SK-N-SH (cell line): ENCODE results near the gene ARHGAP25. TPM values are rescaled to one million over a fixed set of nuclear protein-coding genes. Genes with fewer than 3 reads are reported as not detected.

Experiments
- CTCF ChIA-PET: fragments of 300-600, 350-600 bp; formaldehyde crosslinking; extraction: SDS; loops from one replicate; lab custom pipeline; 2021; lab: Yijun Ruan, JAX
- POLR2A ChIA-PET: fragments of 350-600 bp; sonication (Branson Sonifier 250); formaldehyde crosslinking; extraction: SDS; loops from one replicate; lab custom pipeline; 2020; ENCODE audit warnings: antibody characterized with exemption, inconsistent platforms; lab: Yijun Ruan, JAX
- DNase-seq: peaks from one replicate; pipeline ENCODE4 v3.0.0; 2012
- H2AFZ ChIP-seq: fragments of 200-600 bp; sonication (generic); 2 replicates; pipeline ENCODE4 v1.8.1; 2016; ENCODE audit warnings: antibody characterized with exemption, mild to moderate bottlenecking, low read depth
- H3F3A ChIP-seq: fragments of 200-600 bp; sonication (generic); replicated peaks from 2 replicates; pipeline ENCODE3; 2016; ENCODE audit warnings: antibody characterized with exemption, mild to moderate bottlenecking; ENCODE audit not compliant: insufficient read depth
- H3K27ac ChIP-seq, 2 experiments: fragments of 200-500 bp in 1 of 2; fragments of 200-600 bp in 1 of 2; sonication (Bioruptor generic) in 1 of 2; sonication (generic), shearing (Covaris generic) in 1 of 2; 2 replicates each; pipeline versions ENCODE4 v1.5.1 to v1.6.1; 2014 to 2016; ENCODE audit warnings: low read depth in 2 of 2, inconsistent platforms in 1 of 2, low read length in 1 of 2, mild to moderate bottlenecking in 1 of 2, mixed read lengths in 1 of 2
- H3K27me3 ChIP-seq: fragments of 200-600 bp; sonication (generic), shearing (Covaris generic); 2 replicates; pipeline ENCODE4 v1.6.1; 2016; ENCODE audit warnings: mixed run types; ENCODE audit not compliant: insufficient read depth
- H3K36me3 ChIP-seq, 2 experiments: fragments of 200-500 bp in 1 of 2; fragments of 200-600 bp in 1 of 2; sonication (Bioruptor generic) in 1 of 2; sonication (generic) in 1 of 2; replicated peaks in 1 of 2; 2 replicates each; pipeline versions ENCODE3 to v1.5.1; 2014 to 2016; ENCODE audit warnings: low read length in 1 of 2, mild to moderate bottlenecking in 1 of 2; ENCODE audit not compliant: insufficient read depth in 2 of 2, control insufficient read depth in 1 of 2
- H3K4me1 ChIP-seq, 2 experiments: fragments of 200-500 bp in 1 of 2; fragments of 200-600 bp in 1 of 2; sonication (Bioruptor generic) in 1 of 2; sonication (generic), shearing (Covaris generic) in 1 of 2; 2 replicates each; pipeline versions ENCODE4 v1.5.1 to v1.6.1; 2014 to 2016; ENCODE audit warnings: low read depth in 1 of 2, low read length in 1 of 2, mixed run types in 1 of 2; ENCODE audit not compliant: insufficient read depth in 2 of 2, control insufficient read depth in 1 of 2
- H3K4me2 ChIP-seq: fragments of 200-600 bp; sonication (generic), shearing (Covaris generic); 2 replicates; pipeline ENCODE4 v1.6.1; 2017; ENCODE audit warnings: mixed run types
- H3K4me3 ChIP-seq, 2 experiments: fragments of 200-500 bp in 1 of 2; fragments of 200-600 bp in 1 of 2; sonication (Bioruptor generic) in 1 of 2; sonication (generic), shearing (Covaris generic) in 1 of 2; 2 replicates each; pipeline versions ENCODE4 v1.5.1 to v1.8.1; 2014 to 2016; ENCODE audit warnings: low read depth in 2 of 2, inconsistent platforms in 1 of 2, low read length in 1 of 2, mild to moderate bottlenecking in 1 of 2, mixed read lengths in 1 of 2, moderate library complexity in 1 of 2
- H3K79me2 ChIP-seq: fragments of 200-600 bp; sonication (generic); 2 replicates; pipeline ENCODE4 v1.8.1; 2017; ENCODE audit warnings: mild to moderate bottlenecking; ENCODE audit not compliant: insufficient read depth
- H3K9ac ChIP-seq: fragments of 200-600 bp; sonication (generic); 2 replicates; pipeline ENCODE4 v1.6.1; 2017; ENCODE audit warnings: mixed run types
- H3K9me2 ChIP-seq: fragments of 200-600 bp; sonication (generic); 2 replicates; pipeline ENCODE4 v1.6.1; 2017; ENCODE audit warnings: mixed run types
- H3K9me3 ChIP-seq: fragments of 200-600 bp; sonication (generic); 2 replicates; pipeline ENCODE4 v1.6.1; 2017; ENCODE audit warnings: mixed run types, mild to moderate bottlenecking, moderate library complexity
- H4K20me1 ChIP-seq: fragments of 200-600 bp; sonication (generic); 2 replicates; pipeline ENCODE4 v1.6.1; 2017; ENCODE audit warnings: mild to moderate bottlenecking, mixed run types; ENCODE audit not compliant: insufficient read depth
- CHD2 ChIP-seq: fragments of 150-350 bp; IDR thresholded peaks from 2 replicates; pipeline ENCODE4 v1.6.1; 2018; ENCODE audit warnings: low read length; ENCODE audit not compliant: partially characterized antibody
- ELF1 ChIP-seq: IDR thresholded peaks from 2 replicates; pipeline ENCODE4 v1.4.0; 2012
- EZH2phosphoT487 ChIP-seq: fragments of 200-600 bp; sonication (generic); IDR thresholded peaks from 2 replicates; pipeline ENCODE4 v1.6.1; 2017; ENCODE audit warnings: low read depth, mixed run types, mild to moderate bottlenecking, antibody characterized with exemption, moderate library complexity, borderline replicate concordance
- FOXM1 ChIP-seq: IDR thresholded peaks from 2 replicates; pipeline ENCODE4 v1.4.0; 2012; ENCODE audit warnings: low read depth, mild to moderate bottlenecking
- GABPA ChIP-seq: IDR thresholded peaks from 2 replicates; pipeline ENCODE4 v1.4.0; 2012; ENCODE audit warnings: low read depth, mild to moderate bottlenecking
- GATA2 ChIP-seq: sonication (generic); formaldehyde crosslinking; IDR thresholded peaks from 2 replicates; pipeline ENCODE4 v1.5.0; 2020; ENCODE audit warnings: mild to moderate bottlenecking, missing genetic modification reagents
- NFIC ChIP-seq: IDR thresholded peaks from 2 replicates; pipeline ENCODE4 v1.4.0; 2012; ENCODE audit warnings: borderline replicate concordance
- NRF1 ChIP-seq: IDR thresholded peaks from 2 replicates; pipeline ENCODE4 v1.6.1; 2012; ENCODE audit warnings: low read depth, mild to moderate bottlenecking, low read length
- POLR2AphosphoS5 ChIP-seq: IDR thresholded peaks from 2 replicates; pipeline ENCODE4 v1.6.1; 2012; ENCODE audit warnings: low read depth, low read length
- RAD21 ChIP-seq: IDR thresholded peaks from 2 replicates; pipeline ENCODE4 v1.6.1; 2012; ENCODE audit warnings: mild to moderate bottlenecking, low read length
- SIN3A ChIP-seq: IDR thresholded peaks from 2 replicates; pipeline ENCODE4 v1.6.1; 2012; ENCODE audit warnings: low read depth, mild to moderate bottlenecking, low read length, moderate library complexity, borderline replicate concordance
- SMC3 ChIP-seq: IDR thresholded peaks from 2 replicates; pipeline ENCODE4 v1.6.1; 2012; ENCODE audit warnings: low read depth, low read length, improper control_type of control experiment
- TAF1 ChIP-seq: IDR thresholded peaks from 2 replicates; pipeline ENCODE4 v1.6.1; 2012; ENCODE audit warnings: low read depth, mild to moderate bottlenecking, low read length, moderate library complexity, borderline replicate concordance
- TEAD4 ChIP-seq: IDR thresholded peaks from 2 replicates; pipeline ENCODE4 v1.4.0; 2012; ENCODE audit warnings: mild to moderate bottlenecking, borderline replicate concordance; ENCODE audit not compliant: insufficient read depth
- YY1 ChIP-seq: IDR thresholded peaks from 2 replicates; pipeline ENCODE4 v1.4.0; 2012; ENCODE audit warnings: low read depth, mild to moderate bottlenecking
- WGBS: methylation state at CpG from one replicate; pipeline ENCODE4 v1.1.6; 2017; ENCODE audit warnings: low lambda C conversion rate; 5-methylcytosine and 5-hydroxymethylcytosine counted together
- polyA plus RNA-seq, 3 experiments: library from polyadenylated mRNA; depleted of rRNA; stranded (reverse); fragments of >200 nt; gene quantifications; 2 replicates each; pipeline ENCODE4 v1.2.3, GENCODE V29; 2012
- TF ChIP-seq, protein P1 (sequence below): fragments of 150-350 bp; IDR thresholded peaks from 2 replicates; pipeline ENCODE4 v1.6.1; 2017; ENCODE audit warnings: antibody characterized with exemption, low read length, low read depth, borderline replicate concordance
- TF ChIP-seq, protein P2 (sequence below): fragments of 150-350 bp; IDR thresholded peaks from 2 replicates; pipeline ENCODE4 v1.6.1; 2016; ENCODE audit warnings: mild to moderate bottlenecking, low read depth, low read length
- TF ChIP-seq, protein P3 (sequence below): IDR thresholded peaks from 2 replicates; pipeline ENCODE4 v1.4.0; 2012; ENCODE audit warnings: low read depth, borderline replicate concordance
- TF ChIP-seq, protein P4 (sequence below): IDR thresholded peaks from 2 replicates; pipeline ENCODE4; 2012
- TF ChIP-seq, protein P5 (sequence below): IDR thresholded peaks from 2 replicates; pipeline ENCODE4 v1.4.0; 2012; ENCODE audit warnings: low read depth

ARHGAP25 gene
- polyA plus RNA-seq, 1 of the 3 experiments (the other 2 are of a cell fraction), result not detected

DNA sequence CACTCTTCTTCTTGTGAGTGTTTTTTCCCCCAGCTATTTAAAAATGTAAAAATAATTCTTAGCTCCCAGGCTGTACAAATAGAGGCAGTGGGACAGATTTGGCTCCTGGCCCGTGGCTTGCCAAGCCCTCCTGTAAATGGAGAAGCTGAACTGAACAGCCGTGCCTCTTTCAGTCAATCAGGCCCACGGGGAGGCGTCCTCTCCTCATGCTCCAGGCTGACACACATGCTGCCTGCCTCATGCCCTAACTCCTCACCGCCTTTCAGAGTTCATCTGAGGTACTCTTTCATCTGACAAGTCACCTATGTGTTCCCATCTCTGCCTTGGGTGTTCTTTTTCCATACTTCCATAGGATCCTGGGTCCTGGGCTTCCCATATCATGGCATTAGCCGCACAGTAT is 77.6 kb downstream of the ARHGAP25 start:
- no peak for DNase-seq
- 61% methylated on average over 6 of the region's 6 CpGs for WGBS
- no peaks in the 10 kb centered on the region for H4K20me1 ChIP-seq
- no peak overlapping the region for H3K4me3 ChIP-seq
- H3K9ac ChIP-seq, result no peak overlapping the region
- no peak overlapping the region for H3K27ac ChIP-seq
- H3K27me3 ChIP-seq, result no peaks in the 10 kb centered on the region; the same call in 1 of the 2 replicates
- no peak overlapping the region for H3K4me2 ChIP-seq
- CTCF ChIA-PET, result interaction anchor here (1.2 kb wide), 1 partner anchor 17 kb away, joined by 4 read pairs; no protein-coding TSS in a partner anchor
- H3F3A ChIP-seq, result no peaks in the 10 kb centered on the region
- POLR2A ChIA-PET, result no interaction called here
- no peak overlapping the region for H2AFZ ChIP-seq
- H3K4me1 ChIP-seq, result peaks cover 0 to 2% of the 10 kb centered on the region in 2 experiments; a peak in 1 of 4 replicates
- no peaks in the 10 kb centered on the region for H3K36me3 ChIP-seq
- H3K79me2 ChIP-seq, result no peaks in the 10 kb centered on the region
- H3K9me3 ChIP-seq, result no peaks in the 10 kb centered on the region
- H3K9me2 ChIP-seq, result no peaks in the 10 kb centered on the region
- TF ChIP-seq RAD21, result no peak
- TF ChIP-seq, protein P1, sequence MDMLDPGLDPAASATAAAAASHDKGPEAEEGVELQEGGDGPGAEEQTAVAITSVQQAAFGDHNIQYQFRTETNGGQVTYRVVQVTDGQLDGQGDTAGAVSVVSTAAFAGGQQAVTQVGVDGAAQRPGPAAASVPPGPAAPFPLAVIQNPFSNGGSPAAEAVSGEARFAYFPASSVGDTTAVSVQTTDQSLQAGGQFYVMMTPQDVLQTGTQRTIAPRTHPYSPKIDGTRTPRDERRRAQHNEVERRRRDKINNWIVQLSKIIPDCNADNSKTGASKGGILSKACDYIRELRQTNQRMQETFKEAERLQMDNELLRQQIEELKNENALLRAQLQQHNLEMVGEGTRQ, result no peak
- no peak for TF ChIP-seq GABPA
- TF ChIP-seq EZH2phosphoT487, result no peak
- no peak for TF ChIP-seq TEAD4
- no peak for TF ChIP-seq POLR2AphosphoS5
- TF ChIP-seq ELF1, result no peak
- TF ChIP-seq, protein P2, sequence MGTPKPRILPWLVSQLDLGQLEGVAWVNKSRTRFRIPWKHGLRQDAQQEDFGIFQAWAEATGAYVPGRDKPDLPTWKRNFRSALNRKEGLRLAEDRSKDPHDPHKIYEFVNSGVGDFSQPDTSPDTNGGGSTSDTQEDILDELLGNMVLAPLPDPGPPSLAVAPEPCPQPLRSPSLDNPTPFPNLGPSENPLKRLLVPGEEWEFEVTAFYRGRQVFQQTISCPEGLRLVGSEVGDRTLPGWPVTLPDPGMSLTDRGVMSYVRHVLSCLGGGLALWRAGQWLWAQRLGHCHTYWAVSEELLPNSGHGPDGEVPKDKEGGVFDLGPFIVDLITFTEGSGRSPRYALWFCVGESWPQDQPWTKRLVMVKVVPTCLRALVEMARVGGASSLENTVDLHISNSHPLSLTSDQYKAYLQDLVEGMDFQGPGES, result no peak
- TF ChIP-seq CHD2, result no peak
- TF ChIP-seq NFIC, result no peak
- TF ChIP-seq, protein P3, sequence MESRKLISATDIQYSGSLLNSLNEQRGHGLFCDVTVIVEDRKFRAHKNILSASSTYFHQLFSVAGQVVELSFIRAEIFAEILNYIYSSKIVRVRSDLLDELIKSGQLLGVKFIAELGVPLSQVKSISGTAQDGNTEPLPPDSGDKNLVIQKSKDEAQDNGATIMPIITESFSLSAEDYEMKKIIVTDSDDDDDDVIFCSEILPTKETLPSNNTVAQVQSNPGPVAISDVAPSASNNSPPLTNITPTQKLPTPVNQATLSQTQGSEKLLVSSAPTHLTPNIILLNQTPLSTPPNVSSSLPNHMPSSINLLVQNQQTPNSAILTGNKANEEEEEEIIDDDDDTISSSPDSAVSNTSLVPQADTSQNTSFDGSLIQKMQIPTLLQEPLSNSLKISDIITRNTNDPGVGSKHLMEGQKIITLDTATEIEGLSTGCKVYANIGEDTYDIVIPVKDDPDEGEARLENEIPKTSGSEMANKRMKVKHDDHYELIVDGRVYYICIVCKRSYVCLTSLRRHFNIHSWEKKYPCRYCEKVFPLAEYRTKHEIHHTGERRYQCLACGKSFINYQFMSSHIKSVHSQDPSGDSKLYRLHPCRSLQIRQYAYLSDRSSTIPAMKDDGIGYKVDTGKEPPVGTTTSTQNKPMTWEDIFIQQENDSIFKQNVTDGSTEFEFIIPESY, result no peak
- no peak for TF ChIP-seq NRF1
- no peak for TF ChIP-seq GATA2 (CRISPR knock-in tag)
- TF ChIP-seq, protein P4, sequence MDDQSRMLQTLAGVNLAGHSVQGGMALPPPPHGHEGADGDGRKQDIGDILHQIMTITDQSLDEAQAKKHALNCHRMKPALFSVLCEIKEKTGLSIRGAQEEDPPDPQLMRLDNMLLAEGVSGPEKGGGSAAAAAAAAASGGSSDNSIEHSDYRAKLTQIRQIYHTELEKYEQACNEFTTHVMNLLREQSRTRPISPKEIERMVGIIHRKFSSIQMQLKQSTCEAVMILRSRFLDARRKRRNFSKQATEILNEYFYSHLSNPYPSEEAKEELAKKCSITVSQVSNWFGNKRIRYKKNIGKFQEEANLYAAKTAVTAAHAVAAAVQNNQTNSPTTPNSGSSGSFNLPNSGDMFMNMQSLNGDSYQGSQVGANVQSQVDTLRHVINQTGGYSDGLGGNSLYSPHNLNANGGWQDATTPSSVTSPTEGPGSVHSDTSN, result no peak
- no peak for TF ChIP-seq FOXM1
- TF ChIP-seq SMC3, result no peak
- TF ChIP-seq, protein P5, sequence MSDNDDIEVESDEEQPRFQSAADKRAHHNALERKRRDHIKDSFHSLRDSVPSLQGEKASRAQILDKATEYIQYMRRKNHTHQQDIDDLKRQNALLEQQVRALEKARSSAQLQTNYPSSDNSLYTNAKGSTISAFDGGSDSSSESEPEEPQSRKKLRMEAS, result no peak
- TF ChIP-seq SIN3A, result no peak
- no peak for TF ChIP-seq TAF1
- TF ChIP-seq YY1, result no peak
- TF ChIP-seq, all 33 proteins: peak for 0
